ENCODE results near the gene CA10. TPM values are rescaled to one million over a fixed set of nuclear protein-coding genes. Genes with fewer than 3 reads are reported as not detected.

Gene CA10
- total RNA-seq, 2 donors from 2014 or later: not detected

- DNase-seq (ENCODE audit: low spot score in 2 of 2) (no peak), ATAC-seq (no peak)
- no peaks in the 10 kb centered on the region for H3K9me3 Mint-ChIP-seq
- no peaks in the 10 kb centered on the region for H3K36me3 Mint-ChIP-seq
- no peak overlapping the region for H3K27ac Mint-ChIP-seq
Observed at GRCh38 chr17:51803161-51803560, 355.4 kb downstream of the CA10 start.

GRCh38 chr17:51802544-51802943, 356.0 kb downstream of the CA10 start:
- no peak for ATAC-seq
- H3K36me3 Mint-ChIP-seq: no peaks in the 10 kb centered on the region
- no peaks in the 10 kb centered on the region for H3K9me3 Mint-ChIP-seq
- no peak overlapping the region for H3K27ac Mint-ChIP-seq
- DNase-seq (ENCODE audit: low spot score in 2 of 2): no peak

- no peak for DNase-seq (ENCODE audit: low spot score in 2 of 2)
- Mint-ChIP-seq H3K9me3 (no peaks in the 10 kb centered on the region), H3K36me3 (no peaks in the 10 kb centered on the region), H3K27ac (no peak overlapping the region)
- ATAC-seq: no peak
Observed at GRCh38 chr17:51801626-51802025, 356.9 kb downstream of the CA10 start.

GRCh38 chr17:51799981-51800380, 358.5 kb downstream of the CA10 start:
- no peaks in the 10 kb centered on the region for H3K9me3 Mint-ChIP-seq
- H3K36me3 Mint-ChIP-seq: no peaks in the 10 kb centered on the region
- no peak for DNase-seq (ENCODE audit: low spot score in 2 of 2)
- ATAC-seq: no peak
- no peak overlapping the region for H3K27ac Mint-ChIP-seq

- H3K9me3 Mint-ChIP-seq: no peaks in the 10 kb centered on the region
- DNase-seq (ENCODE audit: low spot score in 2 of 2): no peak
- no peak for ATAC-seq
- no peak overlapping the region for H3K27ac Mint-ChIP-seq
- H3K36me3 Mint-ChIP-seq: no peaks in the 10 kb centered on the region
Observed at GRCh38 chr17:51799240-51799639, 359.3 kb downstream of the CA10 start.

GRCh38 chr17:51797150-51797549, 361.4 kb downstream of the CA10 start:
- H3K27ac Mint-ChIP-seq: no peak overlapping the region
- no peaks in the 10 kb centered on the region for H3K36me3 Mint-ChIP-seq
- H3K9me3 Mint-ChIP-seq: no peaks in the 10 kb centered on the region
- DNase-seq (ENCODE audit: low spot score in 2 of 2): no peak
- ATAC-seq: no peak

- Mint-ChIP-seq H3K9me3 (no peaks in the 10 kb centered on the region), H3K36me3 (no peaks in the 10 kb centered on the region), H3K27ac (no peak overlapping the region)
- DNase-seq (ENCODE audit: low spot score in 2 of 2): no peak
- no peak for ATAC-seq
Observed at GRCh38 chr17:51796026-51796425, 362.5 kb downstream of the CA10 start.

- H3K27ac Mint-ChIP-seq: no peak overlapping the region
- no peak for DNase-seq (ENCODE audit: low spot score in 2 of 2)
- H3K9me3 Mint-ChIP-seq: no peaks in the 10 kb centered on the region
- no peaks in the 10 kb centered on the region for H3K36me3 Mint-ChIP-seq
- ATAC-seq: no peak
Observed at GRCh38 chr17:51795401-51795800, 363.1 kb downstream of the CA10 start.

- H3K36me3 Mint-ChIP-seq: no peaks in the 10 kb centered on the region
- H3K27ac Mint-ChIP-seq: no peak overlapping the region
- DNase-seq (ENCODE audit: low spot score in 2 of 2) (no peak), ATAC-seq (no peak)
- peaks cover 0 to 2% of the 10 kb centered on the region in 2 donors for H3K9me3 Mint-ChIP-seq
Observed at GRCh38 chr17:51794466-51794865, 364.0 kb downstream of the CA10 start.

- H3K9me3 Mint-ChIP-seq: peaks cover 0 to 3% of the 10 kb centered on the region in 2 donors
- no peak for ATAC-seq
- DNase-seq (ENCODE audit: low spot score in 2 of 2): no peak
- no peaks in the 10 kb centered on the region for H3K36me3 Mint-ChIP-seq
- H3K27ac Mint-ChIP-seq: no peak overlapping the region
Observed at GRCh38 chr17:51793686-51794085, 364.8 kb downstream of the CA10 start.

- no peaks in the 10 kb centered on the region for H3K36me3 Mint-ChIP-seq
- no peak for DNase-seq (ENCODE audit: low spot score in 2 of 2)
- H3K27ac Mint-ChIP-seq: no peak overlapping the region
- no peaks in the 10 kb centered on the region for H3K9me3 Mint-ChIP-seq
- no peak for ATAC-seq
Observed at GRCh38 chr17:51778842-51779241, 379.7 kb downstream of the CA10 start.

GRCh38 chr17:51770027-51770759, 388.3 kb downstream of the CA10 start:
- ATAC-seq: no peak
- Mint-ChIP-seq H3K9me3 (no peaks in the 10 kb centered on the region), H3K27ac (no peak overlapping the region), H3K36me3 (no peaks in the 10 kb centered on the region)
- DNase-seq (ENCODE audit: low spot score in 2 of 2): no peak

- ATAC-seq (peak in 1 of 2 donors; percentile 63), DNase-seq (ENCODE audit: low spot score in 2 of 2) (no peak)
- H3K9me3 Mint-ChIP-seq: no peaks in the 10 kb centered on the region
- H3K36me3 Mint-ChIP-seq: no peaks in the 10 kb centered on the region
- no peak overlapping the region for H3K27ac Mint-ChIP-seq
Observed at GRCh38 chr17:51769231-51769630, 389.3 kb downstream of the CA10 start.

GRCh38 chr17:51768706-51769105, 389.8 kb downstream of the CA10 start:
- no peaks in the 10 kb centered on the region for H3K9me3 Mint-ChIP-seq
- no peaks in the 10 kb centered on the region for H3K36me3 Mint-ChIP-seq
- ATAC-seq: no peak
- DNase-seq (ENCODE audit: low spot score in 2 of 2): no peak
- H3K27ac Mint-ChIP-seq: no peak overlapping the region

- no peak for ATAC-seq
- Mint-ChIP-seq H3K9me3 (no peaks in the 10 kb centered on the region), H3K36me3 (no peaks in the 10 kb centered on the region), H3K27ac (no peak overlapping the region)
- DNase-seq (ENCODE audit: low spot score in 2 of 2): no peak
Observed at GRCh38 chr17:51767287-51767686, 391.2 kb downstream of the CA10 start.

GRCh38 chr17:51765282-51766135, 393.0 kb downstream of the CA10 start:
- no peak for ATAC-seq
- H3K9me3 Mint-ChIP-seq: no peaks in the 10 kb centered on the region
- no peak for DNase-seq (ENCODE audit: low spot score in 2 of 2)
- no peaks in the 10 kb centered on the region for H3K36me3 Mint-ChIP-seq
- no peak overlapping the region for H3K27ac Mint-ChIP-seq

GRCh38 chr17:51764387-51764971, 394.0 kb downstream of the CA10 start:
- no peak overlapping the region for H3K27ac Mint-ChIP-seq
- peak in 1 of 2 donors; percentile 45 for DNase-seq (ENCODE audit: low spot score in 2 of 2)
- no peaks in the 10 kb centered on the region for H3K9me3 Mint-ChIP-seq
- peak; percentile 83 to 92 for ATAC-seq
- no peaks in the 10 kb centered on the region for H3K36me3 Mint-ChIP-seq
